HL-60 (cell line): ENCODE results near the gene NUF2.

Experiments
- DNase-seq, 2 experiments: peaks; one replicate each; pipeline ENCODE4 v3.0.0-alpha.2; 2010 to 2020; ENCODE audit warnings: low read depth in 1 of 2, low spot score in 1 of 2
- H3K27ac ChIP-seq: fragments of 250-450 bp; sonication (Bioruptor Pico); replicated peaks from 2 replicates; pipeline ENCODE4 v1.5.1; 2020; ENCODE audit warnings: mild to moderate bottlenecking, moderate library complexity
- H3K27me3 ChIP-seq: fragments of 250-450 bp; sonication (Bioruptor Pico); 2 replicates; pipeline ENCODE4 v1.5.1; 2021; ENCODE audit warnings: mild to moderate bottlenecking, moderate library complexity; ENCODE audit not compliant: insufficient read depth, poor library complexity, severe bottlenecking
- H3K4me3 ChIP-seq: replicated peaks from 2 replicates; pipeline ENCODE4 v1.5.1; 2011; ENCODE audit warnings: mild to moderate bottlenecking, control low read depth, low read length; ENCODE audit not compliant: insufficient read depth
- GABPA ChIP-seq: IDR thresholded peaks from 2 replicates; pipeline ENCODE4 v1.6.1; 2012; ENCODE audit warnings: low read depth
- POLR2AphosphoS5 ChIP-seq: IDR thresholded peaks from 2 replicates; pipeline ENCODE4 v1.6.1; 2012; ENCODE audit warnings: low read depth
- SPI1 ChIP-seq: IDR thresholded peaks from 2 replicates; pipeline ENCODE4 v1.6.1; 2012; ENCODE audit warnings: low read depth, mild to moderate bottlenecking, borderline replicate concordance
- TF ChIP-seq, protein P1 (sequence below): IDR thresholded peaks from one replicate; pipeline ENCODE4 v1.5.1; 2011; ENCODE audit warnings: low read length, control low read depth, inconsistent platforms; ENCODE audit not compliant: insufficient read depth
- TF ChIP-seq, protein P2 (sequence below): IDR thresholded peaks from 2 replicates; pipeline ENCODE4 v1.6.1; 2012; ENCODE audit warnings: low read depth; ENCODE audit not compliant: insufficient replicate concordance

Gene NUF2

DNA sequence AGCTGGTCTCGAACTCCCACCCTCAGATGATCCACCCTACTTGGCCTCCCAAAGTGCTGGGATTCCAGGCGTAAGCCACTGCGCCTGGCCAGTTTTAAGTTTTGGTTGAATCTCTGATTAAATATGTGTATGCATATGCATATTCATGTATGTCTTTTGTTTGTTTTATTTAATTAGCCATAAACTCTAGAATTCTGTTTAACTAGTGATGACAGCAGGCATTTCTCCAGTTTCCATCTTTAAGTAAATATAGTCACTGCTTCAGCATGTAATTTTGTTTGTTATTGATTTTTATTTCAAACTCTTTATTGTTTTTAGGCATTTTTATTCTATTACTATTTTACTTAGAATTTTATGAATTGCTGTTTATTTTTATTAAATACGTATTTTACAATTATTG is 58.0 kb downstream of the NUF2 start:
- H3K27me3 ChIP-seq, result peaks cover 2% of the 10 kb centered on the region
- H3K27ac ChIP-seq, result no peak overlapping the region
- H3K4me3 ChIP-seq, result no peak overlapping the region
- no peak for TF ChIP-seq GABPA
- TF ChIP-seq POLR2AphosphoS5, result no peak
- TF ChIP-seq SPI1, result no peak
- DNase-seq, result no peak

DNA sequence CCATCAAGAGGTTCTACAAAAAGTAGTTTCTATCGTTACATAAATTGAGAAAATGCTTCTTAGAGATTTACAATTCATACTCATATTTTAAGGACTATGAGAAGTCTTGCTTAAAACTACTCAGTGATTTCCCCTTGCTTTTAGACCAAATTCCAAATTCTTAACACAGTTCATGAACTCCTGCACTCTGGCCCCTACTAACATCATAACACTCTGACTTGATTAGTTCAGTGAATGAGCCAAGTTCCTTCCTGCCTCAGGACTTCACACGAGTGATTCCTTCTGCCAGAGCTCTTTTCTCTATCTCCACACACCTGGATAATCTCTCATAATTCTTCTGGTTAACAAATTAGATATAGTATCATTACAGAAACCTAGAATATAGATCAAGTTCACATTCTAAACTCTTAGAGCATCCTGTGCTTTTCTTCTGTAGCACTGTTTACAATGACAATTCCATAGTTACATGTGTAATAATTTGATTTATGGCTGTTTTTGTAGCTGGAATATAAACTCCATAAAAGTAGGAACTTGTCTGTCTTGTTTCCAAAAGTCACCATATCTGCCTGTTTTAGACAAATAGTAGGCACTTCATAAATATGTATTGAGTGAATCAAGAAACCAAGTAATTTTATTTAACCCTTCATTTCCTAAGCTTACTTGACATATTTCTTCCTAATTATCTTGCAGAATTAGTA is 59.9 kb downstream of the NUF2 start:
- Histone ChIP-seq H3K4me3 (no peak overlapping the region), H3K27ac (no peak overlapping the region), H3K27me3 (peaks cover 2% of the 10 kb centered on the region)
- TF ChIP-seq, protein P1, sequence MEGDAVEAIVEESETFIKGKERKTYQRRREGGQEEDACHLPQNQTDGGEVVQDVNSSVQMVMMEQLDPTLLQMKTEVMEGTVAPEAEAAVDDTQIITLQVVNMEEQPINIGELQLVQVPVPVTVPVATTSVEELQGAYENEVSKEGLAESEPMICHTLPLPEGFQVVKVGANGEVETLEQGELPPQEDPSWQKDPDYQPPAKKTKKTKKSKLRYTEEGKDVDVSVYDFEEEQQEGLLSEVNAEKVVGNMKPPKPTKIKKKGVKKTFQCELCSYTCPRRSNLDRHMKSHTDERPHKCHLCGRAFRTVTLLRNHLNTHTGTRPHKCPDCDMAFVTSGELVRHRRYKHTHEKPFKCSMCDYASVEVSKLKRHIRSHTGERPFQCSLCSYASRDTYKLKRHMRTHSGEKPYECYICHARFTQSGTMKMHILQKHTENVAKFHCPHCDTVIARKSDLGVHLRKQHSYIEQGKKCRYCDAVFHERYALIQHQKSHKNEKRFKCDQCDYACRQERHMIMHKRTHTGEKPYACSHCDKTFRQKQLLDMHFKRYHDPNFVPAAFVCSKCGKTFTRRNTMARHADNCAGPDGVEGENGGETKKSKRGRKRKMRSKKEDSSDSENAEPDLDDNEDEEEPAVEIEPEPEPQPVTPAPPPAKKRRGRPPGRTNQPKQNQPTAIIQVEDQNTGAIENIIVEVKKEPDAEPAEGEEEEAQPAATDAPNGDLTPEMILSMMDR, result no peak
- no peak for TF ChIP-seq SPI1
- TF ChIP-seq, protein P2, sequence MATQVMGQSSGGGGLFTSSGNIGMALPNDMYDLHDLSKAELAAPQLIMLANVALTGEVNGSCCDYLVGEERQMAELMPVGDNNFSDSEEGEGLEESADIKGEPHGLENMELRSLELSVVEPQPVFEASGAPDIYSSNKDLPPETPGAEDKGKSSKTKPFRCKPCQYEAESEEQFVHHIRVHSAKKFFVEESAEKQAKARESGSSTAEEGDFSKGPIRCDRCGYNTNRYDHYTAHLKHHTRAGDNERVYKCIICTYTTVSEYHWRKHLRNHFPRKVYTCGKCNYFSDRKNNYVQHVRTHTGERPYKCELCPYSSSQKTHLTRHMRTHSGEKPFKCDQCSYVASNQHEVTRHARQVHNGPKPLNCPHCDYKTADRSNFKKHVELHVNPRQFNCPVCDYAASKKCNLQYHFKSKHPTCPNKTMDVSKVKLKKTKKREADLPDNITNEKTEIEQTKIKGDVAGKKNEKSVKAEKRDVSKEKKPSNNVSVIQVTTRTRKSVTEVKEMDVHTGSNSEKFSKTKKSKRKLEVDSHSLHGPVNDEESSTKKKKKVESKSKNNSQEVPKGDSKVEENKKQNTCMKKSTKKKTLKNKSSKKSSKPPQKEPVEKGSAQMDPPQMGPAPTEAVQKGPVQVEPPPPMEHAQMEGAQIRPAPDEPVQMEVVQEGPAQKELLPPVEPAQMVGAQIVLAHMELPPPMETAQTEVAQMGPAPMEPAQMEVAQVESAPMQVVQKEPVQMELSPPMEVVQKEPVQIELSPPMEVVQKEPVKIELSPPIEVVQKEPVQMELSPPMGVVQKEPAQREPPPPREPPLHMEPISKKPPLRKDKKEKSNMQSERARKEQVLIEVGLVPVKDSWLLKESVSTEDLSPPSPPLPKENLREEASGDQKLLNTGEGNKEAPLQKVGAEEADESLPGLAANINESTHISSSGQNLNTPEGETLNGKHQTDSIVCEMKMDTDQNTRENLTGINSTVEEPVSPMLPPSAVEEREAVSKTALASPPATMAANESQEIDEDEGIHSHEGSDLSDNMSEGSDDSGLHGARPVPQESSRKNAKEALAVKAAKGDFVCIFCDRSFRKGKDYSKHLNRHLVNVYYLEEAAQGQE, result no peak
- no peak for TF ChIP-seq POLR2AphosphoS5
- no peak for TF ChIP-seq GABPA
- DNase-seq, result no peak

DNA sequence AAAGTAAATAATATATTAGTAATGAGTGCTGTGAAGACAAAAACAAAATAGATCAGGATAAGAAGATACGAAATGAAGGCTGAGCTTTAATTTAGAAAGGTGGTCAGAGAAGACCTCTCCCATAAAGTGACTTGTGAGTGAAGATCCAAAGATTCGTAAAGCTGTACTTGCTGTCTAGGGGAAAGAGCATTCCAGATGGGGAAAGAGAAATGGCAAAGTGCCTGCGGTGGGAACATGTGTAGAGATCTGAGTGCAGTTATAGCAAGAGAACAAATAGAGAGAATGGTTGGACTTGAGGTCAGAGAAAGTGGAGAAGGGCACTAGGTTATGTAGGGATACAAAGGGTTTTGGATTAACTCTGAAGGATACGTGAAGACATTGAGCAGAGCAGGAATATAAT is 60.6 kb downstream of the NUF2 start:
- TF ChIP-seq POLR2AphosphoS5 (no peak), SPI1 (no peak), GABPA (no peak)
- TF ChIP-seq, protein P2, result no peak
- TF ChIP-seq, protein P1, result no peak
- no peak overlapping the region for H3K4me3 ChIP-seq
- no peak for DNase-seq
- H3K27ac ChIP-seq, result no peak overlapping the region
- H3K27me3 ChIP-seq, result peaks cover 2% of the 10 kb centered on the region

DNA sequence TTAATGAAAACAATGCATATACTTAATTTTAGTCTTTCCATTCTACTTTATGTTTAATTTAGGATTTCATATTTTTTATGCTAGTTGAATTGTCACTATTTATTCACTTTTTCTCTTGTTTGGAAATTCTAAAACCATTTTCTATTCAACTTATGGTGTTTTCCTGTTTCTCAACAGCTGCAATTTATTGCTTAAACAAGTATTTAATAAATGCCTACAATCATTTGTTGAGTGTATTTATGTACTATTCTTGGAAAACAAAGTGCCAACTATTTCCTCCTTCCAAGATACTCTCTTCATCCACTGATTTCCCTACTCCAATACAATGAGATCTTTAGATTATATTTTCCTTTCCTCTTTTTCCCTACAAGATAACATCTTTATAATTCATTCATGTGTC is 65.4 kb downstream of the NUF2 start:
- Histone ChIP-seq H3K4me3 (no peak overlapping the region), H3K27me3 (peaks cover 3% of the 10 kb centered on the region), H3K27ac (no peak overlapping the region)
- no peak for DNase-seq
- TF ChIP-seq, protein P1, result no peak
- TF ChIP-seq POLR2AphosphoS5 (no peak), SPI1 (no peak), GABPA (no peak)
- TF ChIP-seq, protein P2, result no peak
